Neural cell (in vitro differentiated cells): ENCODE results near the gene UGT1A4.

ENCODE experiments used
- EP300 ChIP-seq: fragments of 450-650 bp; conservative IDR thresholded peaks from 2 replicates; pipeline ENCODE4 v1.6.1; 2014; ENCODE audit warnings: antibody characterized with exemption, mild to moderate bottlenecking, moderate library complexity; ENCODE audit not compliant: poor library complexity, severe bottlenecking
- EZH2 ChIP-seq: fragments of 200-600, 300-800 bp; shearing (Covaris generic), sonication (generic); IDR thresholded peaks from 2 replicates; pipeline ENCODE4 v1.6.1; 2014; ENCODE audit warnings: antibody characterized with exemption, low read length, borderline replicate concordance, mild to moderate bottlenecking; ENCODE audit not compliant: insufficient read depth, poor library complexity, severe bottlenecking
- RAD21 ChIP-seq: fragments of 450-650 bp; conservative IDR thresholded peaks from 2 replicates; pipeline ENCODE4 v1.6.1; 2014; ENCODE audit warnings: antibody characterized with exemption, mild to moderate bottlenecking, moderate library complexity
- TAF1 ChIP-seq: IDR thresholded peaks from 2 replicates; pipeline ENCODE4 v1.6.1; 2012; ENCODE audit warnings: low read depth
- TF ChIP-seq, protein P1 (sequence below): fragments of 450-650 bp; IDR thresholded peaks from 2 replicates; pipeline ENCODE4 v1.5.1; 2014; ENCODE audit warnings: antibody characterized with exemption, mild to moderate bottlenecking, moderate library complexity; ENCODE audit not compliant: poor library complexity, severe bottlenecking
- TF ChIP-seq, protein P2 (sequence below): IDR thresholded peaks from 2 replicates; pipeline ENCODE4 v1.6.1; 2012; ENCODE audit warnings: borderline replicate concordance

DNA sequence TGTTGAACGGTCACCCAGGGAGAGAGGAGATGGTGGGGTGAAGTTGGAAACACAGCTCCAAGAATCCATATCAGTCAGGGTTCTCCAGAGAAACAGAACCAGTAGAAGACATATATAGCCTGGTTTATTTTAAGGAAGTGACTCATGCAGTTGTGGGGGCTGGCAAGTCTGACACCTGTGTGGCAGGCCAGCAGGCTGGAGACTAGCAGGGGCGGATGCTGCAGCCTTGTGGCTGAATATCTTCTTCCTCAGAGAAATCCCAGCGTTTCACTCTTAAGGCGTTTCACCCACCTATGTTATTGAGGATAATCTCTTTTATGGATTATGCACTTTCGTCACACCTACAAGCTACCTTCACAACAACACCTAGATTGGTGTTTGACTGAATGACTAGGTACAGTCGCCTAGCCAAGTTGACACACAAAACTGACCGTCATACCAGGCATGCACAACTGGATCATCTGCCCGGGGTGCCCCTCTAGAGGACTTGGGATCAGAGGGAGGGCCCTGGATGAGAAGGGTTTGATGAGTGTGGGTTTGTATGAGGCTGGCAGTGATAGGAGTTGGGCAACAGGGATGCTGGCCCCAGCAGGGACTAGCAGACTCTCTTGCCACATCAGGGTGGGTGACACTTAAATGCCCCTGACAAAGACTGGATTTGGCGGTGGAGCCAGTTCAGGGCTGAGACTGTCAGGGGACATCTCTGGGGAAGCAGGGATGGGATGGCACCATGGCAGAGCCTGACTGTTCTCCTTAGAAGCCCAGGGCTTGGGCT lies 83.0 kb downstream of the UGT1A4 start:
- TF ChIP-seq, protein P1, sequence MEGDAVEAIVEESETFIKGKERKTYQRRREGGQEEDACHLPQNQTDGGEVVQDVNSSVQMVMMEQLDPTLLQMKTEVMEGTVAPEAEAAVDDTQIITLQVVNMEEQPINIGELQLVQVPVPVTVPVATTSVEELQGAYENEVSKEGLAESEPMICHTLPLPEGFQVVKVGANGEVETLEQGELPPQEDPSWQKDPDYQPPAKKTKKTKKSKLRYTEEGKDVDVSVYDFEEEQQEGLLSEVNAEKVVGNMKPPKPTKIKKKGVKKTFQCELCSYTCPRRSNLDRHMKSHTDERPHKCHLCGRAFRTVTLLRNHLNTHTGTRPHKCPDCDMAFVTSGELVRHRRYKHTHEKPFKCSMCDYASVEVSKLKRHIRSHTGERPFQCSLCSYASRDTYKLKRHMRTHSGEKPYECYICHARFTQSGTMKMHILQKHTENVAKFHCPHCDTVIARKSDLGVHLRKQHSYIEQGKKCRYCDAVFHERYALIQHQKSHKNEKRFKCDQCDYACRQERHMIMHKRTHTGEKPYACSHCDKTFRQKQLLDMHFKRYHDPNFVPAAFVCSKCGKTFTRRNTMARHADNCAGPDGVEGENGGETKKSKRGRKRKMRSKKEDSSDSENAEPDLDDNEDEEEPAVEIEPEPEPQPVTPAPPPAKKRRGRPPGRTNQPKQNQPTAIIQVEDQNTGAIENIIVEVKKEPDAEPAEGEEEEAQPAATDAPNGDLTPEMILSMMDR = no peak
- TF ChIP-seq, protein P2, sequence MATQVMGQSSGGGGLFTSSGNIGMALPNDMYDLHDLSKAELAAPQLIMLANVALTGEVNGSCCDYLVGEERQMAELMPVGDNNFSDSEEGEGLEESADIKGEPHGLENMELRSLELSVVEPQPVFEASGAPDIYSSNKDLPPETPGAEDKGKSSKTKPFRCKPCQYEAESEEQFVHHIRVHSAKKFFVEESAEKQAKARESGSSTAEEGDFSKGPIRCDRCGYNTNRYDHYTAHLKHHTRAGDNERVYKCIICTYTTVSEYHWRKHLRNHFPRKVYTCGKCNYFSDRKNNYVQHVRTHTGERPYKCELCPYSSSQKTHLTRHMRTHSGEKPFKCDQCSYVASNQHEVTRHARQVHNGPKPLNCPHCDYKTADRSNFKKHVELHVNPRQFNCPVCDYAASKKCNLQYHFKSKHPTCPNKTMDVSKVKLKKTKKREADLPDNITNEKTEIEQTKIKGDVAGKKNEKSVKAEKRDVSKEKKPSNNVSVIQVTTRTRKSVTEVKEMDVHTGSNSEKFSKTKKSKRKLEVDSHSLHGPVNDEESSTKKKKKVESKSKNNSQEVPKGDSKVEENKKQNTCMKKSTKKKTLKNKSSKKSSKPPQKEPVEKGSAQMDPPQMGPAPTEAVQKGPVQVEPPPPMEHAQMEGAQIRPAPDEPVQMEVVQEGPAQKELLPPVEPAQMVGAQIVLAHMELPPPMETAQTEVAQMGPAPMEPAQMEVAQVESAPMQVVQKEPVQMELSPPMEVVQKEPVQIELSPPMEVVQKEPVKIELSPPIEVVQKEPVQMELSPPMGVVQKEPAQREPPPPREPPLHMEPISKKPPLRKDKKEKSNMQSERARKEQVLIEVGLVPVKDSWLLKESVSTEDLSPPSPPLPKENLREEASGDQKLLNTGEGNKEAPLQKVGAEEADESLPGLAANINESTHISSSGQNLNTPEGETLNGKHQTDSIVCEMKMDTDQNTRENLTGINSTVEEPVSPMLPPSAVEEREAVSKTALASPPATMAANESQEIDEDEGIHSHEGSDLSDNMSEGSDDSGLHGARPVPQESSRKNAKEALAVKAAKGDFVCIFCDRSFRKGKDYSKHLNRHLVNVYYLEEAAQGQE = no peak
- TF ChIP-seq RAD21 = no peak
- no peak for TF ChIP-seq EP300
- TF ChIP-seq TAF1 = no peak
- no peak for TF ChIP-seq EZH2
